ENCODE measurements around the gene SEMA4G.
A peak's percentile ranks its signal among the peaks of the same experiment; 100 is the strongest.

The SEMA4G gene, protein sequence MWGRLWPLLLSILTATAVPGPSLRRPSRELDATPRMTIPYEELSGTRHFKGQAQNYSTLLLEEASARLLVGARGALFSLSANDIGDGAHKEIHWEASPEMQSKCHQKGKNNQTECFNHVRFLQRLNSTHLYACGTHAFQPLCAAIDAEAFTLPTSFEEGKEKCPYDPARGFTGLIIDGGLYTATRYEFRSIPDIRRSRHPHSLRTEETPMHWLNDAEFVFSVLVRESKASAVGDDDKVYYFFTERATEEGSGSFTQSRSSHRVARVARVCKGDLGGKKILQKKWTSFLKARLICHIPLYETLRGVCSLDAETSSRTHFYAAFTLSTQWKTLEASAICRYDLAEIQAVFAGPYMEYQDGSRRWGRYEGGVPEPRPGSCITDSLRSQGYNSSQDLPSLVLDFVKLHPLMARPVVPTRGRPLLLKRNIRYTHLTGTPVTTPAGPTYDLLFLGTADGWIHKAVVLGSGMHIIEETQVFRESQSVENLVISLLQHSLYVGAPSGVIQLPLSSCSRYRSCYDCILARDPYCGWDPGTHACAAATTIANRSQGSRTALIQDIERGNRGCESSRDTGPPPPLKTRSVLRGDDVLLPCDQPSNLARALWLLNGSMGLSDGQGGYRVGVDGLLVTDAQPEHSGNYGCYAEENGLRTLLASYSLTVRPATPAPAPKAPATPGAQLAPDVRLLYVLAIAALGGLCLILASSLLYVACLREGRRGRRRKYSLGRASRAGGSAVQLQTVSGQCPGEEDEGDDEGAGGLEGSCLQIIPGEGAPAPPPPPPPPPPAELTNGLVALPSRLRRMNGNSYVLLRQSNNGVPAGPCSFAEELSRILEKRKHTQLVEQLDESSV

DNA sequence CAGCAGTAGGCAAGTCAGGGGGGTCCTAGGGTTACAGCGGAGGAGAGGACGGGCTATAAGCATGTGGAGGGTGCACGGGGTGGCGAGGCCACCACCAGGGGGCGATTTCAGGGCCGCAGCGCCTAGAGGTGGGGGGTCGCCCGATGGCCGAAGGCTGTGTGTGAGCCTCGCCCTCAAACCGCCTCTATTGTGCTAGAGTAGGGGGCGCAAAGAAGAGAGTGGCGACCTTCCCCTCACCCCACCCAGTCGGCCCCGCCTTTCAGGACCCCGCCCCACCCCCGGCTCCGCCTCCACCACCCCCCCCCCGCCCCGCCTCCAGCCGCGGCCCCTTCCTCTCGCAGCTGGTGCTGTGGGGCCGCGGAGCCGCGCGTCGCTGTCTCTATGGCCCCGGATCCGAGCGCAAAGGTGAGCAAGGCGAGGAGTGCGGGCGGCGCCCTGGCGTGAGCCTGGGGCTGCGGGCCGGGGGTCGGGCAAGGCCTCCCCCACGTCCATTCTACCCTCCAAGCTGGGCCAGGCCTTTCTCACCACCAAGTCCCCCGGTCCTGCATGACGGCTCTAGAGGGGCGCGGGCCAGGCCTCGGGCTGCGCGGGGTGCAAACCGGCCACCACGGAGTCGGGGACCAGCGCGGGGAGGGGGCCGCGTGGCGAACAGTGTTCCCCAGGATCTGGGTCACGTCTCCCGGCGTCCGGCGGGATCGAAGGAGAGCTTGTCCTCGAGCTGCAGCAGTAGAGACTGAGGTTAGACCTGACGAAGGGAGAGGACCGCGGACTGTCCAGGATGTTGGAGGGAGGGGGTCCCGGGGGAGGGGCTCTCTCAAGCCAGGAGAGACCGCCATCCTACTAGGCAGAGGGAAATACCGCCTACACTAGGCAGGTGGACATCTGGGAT is at the start of gene SEMA4G:
Gene SEMA4G (plus strand): TSS at position 318 of the 889 bp plus-strand sequence. CDS start 3,409 bp downstream, outside the sequence.
- peak; percentile 81 for DNase-seq

DNA sequence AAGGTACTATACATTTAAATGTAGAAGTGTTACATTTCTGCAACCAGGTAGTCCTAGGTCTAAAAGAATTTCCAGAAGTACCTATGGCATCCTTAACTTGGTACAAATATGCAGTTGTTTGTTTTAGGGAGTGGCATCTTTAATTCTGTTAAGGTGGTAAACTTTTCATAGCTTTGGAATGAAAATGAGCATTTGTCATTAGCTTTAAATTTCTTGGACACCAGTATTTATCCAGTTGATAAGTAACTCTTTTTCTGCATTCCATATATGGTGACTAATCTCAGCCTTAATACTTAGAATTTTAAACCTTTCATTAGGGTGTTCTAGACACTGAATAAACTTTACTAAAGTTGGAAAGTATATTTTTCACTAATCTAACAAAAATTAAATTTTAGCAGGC is 45.7 kb upstream of the SEMA4G start:
- no peak for DNase-seq

DNA sequence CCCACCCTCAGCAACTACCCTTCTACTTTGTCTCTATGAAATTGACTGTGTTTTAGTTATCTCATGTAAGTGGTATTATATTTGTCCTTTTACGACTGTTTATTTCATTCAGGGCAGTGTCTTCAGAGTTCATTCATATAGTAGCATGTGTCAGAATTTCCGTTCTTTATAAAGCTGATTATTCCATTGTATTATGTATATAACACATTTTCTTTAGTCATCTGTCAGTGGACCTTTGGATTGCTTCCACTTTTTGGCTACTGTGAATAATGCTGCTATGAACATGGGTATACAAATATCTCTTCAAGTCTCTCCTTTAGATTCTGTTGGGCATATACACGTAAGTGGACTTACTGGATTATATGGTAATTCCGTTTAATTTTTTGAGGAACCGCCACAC is 42.0 kb upstream of the SEMA4G start:
- no peak for DNase-seq

DNA sequence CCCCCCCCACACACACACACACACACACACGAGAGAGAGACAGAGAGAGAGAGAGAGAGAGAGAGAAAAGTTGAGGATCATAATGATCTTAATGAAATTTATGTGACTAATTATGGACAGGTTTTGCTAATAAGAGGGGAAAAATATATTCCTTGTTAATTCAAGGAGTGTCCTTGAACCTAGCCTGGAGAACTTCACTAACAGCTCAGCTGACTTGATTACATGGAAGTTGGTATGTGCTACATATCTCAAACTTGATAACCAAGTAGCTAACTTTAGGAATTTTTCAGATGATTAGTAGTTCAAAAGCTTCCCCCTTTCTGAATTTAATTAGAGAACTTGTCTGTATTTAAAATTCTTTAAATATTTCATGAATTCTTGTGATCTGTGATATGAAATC is 41.3 kb upstream of the SEMA4G start:
- DNase-seq: no peak

DNA sequence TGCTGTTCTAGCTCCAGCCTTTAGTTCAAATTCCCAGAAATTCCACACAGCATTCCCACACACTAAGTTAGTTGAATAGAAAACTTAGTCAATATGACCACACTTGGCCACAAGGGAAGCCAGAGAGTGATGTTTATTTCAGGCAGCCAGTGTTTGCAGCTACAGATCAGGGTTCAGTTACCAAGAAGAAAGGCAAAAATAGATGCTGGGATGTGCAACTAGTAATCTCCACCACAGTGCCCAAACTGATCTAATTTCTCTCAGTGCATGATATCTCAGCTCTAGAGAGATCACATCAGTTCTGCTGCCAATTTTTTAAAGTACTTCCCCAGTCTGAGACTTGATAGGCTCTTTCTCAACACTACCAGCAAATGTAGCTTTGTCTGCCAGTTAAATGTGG is 38.9 kb upstream of the SEMA4G start:
- DNase-seq: no peak

DNA sequence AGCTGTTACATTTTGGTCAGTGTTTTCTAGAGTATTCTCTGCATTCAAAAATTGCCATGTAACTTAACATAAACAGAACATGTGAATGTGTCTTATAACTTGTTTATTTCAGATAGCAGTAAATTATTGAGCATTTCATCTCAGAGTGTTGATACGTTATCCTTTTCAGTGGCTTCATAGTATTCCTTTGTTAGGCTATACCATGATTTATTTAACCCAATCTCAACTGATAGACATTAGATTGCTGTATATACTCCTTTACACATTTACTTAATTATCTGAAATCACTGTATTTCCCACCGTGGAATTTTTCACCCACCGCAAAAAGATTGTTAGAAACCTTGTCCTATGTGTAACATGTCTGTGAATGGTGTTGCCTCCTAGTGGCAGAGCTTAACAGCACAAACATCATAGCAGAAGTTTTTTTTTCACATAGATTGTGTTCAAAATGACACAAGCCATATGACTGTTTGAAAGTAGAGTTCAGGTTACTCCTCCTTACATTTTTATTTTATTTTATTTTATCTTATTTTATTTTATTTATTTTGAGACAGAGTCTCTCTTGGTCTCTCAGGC is 35.1 kb upstream of the SEMA4G start:
- DNase-seq: no peak

DNA sequence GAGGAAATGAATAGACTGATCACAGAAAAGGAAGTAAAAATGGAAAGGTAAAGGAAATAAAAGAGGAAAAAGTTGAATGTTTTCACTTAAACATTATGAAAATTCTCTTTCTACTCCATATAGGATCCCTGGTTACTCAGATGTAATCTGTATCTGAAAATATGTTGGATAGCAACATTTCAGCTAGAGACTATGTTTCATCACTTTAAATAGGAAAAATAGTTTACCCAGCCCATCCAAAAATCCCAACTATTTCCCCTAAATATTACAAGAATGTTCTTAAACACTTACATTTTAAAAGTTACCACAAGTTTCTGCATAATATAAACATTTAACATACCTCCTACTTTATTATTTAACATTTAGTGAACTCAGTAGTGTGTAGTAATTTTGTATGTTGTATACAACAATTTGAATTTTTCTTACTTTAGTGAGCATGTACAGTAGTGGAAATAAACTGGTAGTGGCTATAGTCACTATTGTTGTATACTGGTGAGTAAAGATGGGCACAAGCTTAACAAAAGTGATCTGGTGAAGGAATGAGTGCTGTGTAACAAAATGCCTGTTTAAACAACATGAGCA is 29.4 kb upstream of the SEMA4G start:
- no peak for DNase-seq

DNA sequence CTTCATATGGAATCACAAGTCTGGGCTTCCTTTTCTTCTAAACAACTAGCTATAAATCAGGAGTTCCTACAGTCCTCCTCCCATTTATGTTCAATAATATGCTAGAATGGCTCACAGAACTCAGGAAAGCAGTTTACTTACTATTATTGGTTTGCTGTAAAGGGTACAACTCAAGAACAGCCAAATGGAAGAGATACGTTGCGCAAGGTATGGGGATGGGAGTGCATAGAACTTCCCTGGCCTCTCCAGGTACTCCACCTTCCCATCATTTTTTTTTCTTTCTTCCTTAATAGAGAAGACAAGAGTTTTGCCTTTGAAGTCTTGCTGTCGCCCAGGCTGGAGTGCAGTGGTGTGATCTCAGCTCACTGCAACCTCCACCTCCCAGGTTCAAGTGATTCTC is 27.1 kb upstream of the SEMA4G start:
- no peak for DNase-seq

DNA sequence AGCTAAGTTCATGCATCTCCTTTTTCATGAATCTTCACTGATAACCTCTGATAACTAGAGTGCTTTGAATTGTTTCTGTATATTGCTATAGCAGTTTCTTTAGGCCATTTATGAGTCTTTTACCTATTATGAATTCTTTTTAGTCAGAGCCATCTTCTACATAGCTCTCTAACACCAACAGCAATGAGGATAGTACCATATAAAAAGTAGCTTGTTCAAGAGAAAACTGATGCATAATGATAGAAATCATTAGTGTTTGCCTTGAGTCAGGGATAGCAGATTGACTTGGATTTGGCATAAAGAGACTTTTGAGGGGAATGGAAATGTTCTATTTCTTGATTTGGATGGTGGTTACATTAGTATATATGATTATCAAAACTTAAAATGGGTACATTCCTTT is 25.8 kb upstream of the SEMA4G start:
- no peak for DNase-seq

DNA sequence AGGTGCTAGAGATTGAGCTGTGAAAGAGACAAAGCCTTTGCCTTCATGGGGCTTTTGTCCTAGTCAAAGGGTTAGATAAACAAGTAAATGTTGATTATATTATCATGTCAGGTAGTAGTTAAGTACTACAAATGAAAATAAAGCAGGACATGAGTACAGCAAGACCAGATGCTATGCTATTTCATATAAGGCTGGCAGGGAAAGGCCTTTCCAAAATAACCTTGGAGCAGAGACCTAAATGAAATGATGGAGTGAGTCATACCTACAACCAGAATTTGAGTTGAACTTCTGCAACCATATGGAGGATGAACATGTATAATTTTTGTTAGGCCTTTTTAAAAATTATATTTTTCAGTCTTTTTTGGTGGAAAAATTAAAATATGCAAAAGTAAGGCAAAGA is 23.6 kb upstream of the SEMA4G start:
- no peak for DNase-seq

DNA sequence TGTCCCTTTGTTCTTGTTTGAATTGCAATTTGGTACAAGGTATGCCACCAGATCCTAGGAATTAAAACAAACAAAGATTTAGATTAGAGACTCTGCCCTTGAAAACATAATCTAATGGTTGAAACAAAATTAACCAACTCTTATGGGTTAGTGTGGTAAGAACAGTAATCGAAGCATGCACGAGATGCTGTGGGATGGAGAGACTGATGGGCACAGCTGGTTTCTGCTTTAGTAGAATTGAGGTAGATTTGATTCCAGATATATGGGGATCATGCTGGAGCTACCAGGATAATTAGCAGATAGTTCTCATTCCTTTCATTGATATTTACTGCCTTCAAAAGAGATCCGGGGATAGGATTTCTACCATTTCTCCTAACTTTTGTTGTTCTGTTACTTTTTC is 20.4 kb upstream of the SEMA4G start:
- no peak for DNase-seq

DNA sequence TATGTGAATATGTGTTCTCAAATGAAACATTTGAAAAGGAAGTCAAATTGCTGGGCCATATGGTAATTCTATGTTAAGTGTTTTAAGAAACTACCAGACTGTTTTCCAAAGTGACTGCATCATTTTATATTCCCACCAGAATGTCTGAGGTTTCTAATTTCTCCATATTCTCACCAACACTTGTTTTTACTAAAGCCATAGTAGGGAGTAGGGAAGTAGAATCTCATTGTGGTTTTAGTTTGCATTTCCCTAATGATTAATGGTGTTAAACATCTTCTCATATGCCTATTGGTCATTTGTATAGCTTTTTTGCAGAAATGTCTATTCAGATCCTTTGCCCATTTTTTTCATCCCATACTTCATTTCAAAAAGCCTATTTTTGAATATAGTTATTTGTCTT is 9.1 kb upstream of the SEMA4G start:
- no peak for DNase-seq

DNA sequence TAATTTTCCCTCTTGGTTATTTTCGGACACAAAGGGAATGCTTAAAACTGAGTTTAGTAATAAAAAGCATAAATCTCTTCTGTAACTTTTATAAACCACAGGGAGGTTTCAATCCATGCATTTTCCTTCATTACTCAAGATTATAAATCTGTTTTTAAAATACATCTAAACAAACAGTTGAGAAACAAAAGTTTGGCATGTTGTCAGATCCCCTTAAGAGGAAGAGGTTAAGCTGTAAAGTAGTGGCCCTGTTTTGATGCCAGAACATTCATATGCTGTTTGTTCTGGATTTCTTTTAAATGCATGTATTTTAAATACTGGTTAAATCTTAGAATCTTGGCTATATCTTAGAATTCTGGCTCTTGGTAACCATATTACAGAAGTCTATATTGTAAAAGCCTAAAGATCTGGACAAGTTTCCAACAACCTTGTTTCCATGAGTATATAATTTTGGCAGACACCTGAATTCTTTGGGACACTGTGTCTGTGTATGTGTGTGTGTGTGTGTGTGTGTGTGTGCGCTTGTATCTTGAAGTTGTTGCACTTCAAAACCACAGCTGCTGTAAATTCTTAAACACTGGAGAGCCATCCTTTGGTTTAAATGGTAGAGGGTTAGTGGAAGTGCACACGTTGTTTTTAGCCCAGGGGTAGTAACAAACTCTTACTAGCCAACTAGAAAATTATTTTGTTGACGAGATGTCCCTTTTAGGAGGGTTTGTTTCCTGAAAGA is 6.8 kb upstream of the SEMA4G start:
- no peak for DNase-seq

DNA sequence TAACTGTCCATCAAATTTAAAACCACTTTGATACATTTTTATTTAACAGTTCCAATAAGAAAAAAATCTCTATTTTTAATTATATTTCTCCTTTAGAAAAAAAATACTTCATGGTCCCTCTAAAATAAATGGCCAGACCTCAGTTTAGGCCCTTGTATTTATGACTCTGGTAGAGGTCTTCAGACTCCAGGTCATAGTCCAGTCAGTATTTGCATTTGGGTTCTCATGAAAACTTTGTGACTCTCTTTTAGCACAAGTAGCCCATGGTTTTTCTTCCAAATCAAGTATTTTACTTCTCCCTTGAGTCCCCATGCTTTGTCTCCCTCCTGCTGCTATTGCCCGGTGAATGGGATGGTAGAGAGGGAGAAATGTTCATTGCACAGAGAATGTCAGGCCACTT is 5.5 kb upstream of the SEMA4G start:
- DNase-seq: no peak

DNA sequence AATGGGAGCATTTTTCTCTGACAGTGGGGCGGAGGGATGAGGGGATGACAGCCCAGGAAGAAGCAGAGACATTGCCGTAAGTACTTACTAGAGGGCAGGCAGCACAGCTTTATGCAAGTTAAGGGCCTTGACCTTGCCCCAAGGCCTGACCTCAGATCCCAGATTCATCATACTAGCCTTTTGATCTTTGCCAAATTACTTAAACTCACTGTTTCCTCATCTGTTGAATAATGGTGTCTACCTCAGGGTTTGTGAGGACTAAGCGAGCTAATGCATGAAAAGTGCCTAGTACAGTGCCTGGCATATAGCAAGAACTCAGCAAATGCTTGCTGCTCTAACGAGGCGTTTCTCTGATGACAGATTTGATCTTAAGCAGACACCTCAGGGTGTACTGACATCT is 3.5 kb upstream of the SEMA4G start:
- DNase-seq: no peak

DNA sequence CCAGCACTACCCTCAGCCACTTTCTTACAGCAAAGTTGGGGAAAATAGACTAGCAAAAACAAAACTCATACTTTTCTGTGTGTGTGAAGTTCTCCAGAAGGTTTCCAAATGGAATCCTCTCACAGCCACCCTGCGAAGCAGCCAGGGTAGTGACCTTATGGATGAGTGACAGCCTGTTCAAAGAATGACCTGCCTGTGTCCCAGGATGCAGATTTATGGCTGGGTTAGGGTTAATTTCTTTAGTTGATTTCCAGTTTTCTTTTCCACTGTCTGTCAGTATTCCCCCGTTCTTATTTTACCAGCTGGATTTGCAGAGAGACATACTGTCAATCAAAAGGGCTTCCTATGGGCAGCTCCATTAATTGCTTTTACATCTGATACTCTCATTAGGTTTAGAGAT is 2.4 kb upstream of the SEMA4G start:
- DNase-seq: no peak

DNA sequence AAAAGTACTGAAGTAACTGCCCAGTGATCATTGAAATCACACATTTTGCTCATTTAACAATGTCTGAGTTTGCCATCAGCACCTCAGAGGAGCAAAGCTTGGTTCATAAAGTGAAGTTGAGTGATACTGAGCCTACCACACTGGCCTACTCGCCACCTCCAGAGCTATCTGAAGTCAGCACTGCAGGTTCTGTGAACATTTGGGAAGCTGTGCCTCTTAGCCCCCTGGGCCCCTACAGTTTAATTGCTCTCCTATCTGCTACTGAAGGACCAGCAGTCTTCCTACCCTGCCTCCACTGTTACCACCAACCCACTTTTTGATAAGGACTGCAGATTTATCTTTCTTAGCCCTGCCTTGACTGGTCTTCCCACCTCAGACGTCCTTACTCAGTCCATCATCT is 2.0 kb upstream of the SEMA4G start:
- no peak for DNase-seq

DNA sequence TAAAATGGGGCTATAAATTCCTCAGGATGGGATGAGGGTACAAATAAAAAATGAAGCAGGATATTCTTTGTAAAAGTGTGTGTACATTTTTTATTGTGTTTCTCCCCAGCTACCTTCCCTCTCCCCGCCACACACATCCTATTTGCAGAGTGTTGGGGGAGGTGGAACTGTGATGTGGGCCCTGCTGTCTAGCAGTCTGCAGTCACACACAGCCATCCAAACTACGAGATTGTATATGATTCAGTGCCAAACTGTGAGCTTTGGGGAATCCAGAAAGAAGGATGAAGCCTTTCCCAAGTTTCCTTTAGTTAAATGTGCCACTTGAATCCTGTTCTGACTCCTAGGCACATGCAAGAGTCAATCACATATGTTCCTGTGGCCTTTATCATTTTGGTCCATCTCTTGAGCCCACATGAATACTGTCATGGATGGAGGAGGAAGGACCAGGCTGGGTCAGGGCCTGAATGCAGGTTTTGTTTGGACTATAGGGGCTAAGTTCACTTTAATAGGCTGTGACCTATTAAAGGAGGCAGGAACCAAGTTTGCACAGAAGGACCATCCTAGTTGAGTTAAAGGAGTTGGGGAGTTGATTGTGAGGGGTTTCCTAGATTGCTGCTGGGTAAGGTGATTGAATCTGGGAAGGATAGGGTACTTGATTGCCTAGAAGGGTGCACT is 1.1 kb upstream of the SEMA4G start:
- DNase-seq: no peak

DNA sequence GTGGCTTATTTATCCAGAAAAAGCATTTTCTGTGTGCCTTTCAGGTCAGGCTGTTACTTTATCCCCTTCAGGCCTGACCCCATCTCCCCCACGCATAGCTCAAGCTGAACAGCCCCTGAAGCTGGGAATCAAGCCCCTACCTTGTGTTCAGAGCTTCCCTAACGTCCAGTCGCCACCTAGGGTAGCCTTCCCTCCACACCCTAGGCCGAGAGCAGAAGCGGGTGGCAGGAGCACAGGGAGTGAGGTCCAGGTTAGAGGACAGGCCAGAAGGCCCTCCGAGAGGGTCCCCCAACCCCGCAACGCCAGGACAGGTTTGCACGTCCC is 479 bp upstream of the SEMA4G start:
- no peak for DNase-seq

DNA sequence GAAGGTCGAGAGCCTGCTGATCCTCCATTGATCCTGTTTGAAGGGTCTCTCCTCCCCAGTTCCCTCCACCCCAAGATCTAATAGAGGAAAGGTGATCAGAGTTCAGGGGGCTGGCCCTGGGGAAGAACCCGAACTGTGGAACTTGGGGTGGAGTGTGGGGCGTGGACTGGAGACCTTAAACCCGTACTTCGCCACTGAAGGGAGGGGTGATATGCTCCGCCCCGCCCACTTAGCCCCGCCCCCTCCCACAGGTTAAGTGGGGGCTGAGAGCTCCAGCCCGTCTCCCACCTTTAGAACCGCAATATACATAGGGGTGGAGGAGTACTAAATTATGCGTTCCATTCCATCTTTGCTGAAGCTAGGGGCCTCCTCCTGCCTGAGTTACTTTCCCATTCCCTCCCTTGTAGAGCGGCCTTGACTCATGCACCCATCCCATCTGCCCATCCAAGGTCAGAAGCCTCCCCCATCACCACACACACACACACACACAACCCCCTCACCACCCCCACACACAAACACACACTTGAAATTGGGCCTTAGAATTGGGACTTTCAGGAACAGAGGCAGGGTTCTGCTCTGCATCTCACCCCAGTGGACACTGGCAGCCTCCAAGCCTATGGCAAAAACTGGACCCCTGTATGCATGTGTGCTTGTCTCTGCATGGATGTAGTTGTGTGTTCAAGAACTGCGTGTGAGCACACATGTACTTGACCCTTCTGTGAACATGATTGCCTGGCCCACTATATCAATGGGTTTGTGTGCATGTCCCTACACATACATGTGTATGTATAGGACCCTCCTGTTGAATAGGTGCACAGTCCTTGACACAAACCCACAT is 991 bp downstream of the SEMA4G start:
- DNase-seq: no peak

Data from activated CD8-positive, alpha-beta memory T cell treated with anti-CD3 and anti-CD28 coated beads for 24 hours (primary cell).